ENCODE measurements around the gene L1TD1. TPM values are rescaled to one million over a fixed set of nuclear protein-coding genes. Genes with fewer than 3 reads are reported as not detected.

L1TD1 gene
- polyA plus RNA-seq, 1 donor (not counting 4 experiments of a cell fraction or from before 2014, with no cell fraction given) = 0.24 TPM

DNA sequence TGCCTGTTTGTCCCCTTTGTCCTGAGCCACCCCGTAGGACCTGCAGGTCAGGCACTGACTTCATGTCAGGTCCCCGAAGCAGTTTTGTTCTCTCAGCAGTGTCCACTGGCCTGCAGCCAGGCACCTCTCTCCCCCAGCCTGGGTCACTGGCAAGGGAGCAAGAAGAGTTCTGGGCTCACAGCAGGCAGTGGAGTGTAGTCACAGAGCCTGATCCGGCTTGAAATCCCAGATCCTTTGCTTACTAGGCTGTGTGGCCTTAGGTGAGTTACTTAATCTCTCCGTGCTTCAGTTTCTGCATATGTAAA lies 34.2 kb downstream of the L1TD1 start:
- Histone ChIP-seq H3K27ac (ENCODE audit: control insufficient read depth, insufficient read depth, low read length) (no peak overlapping the region), H3K79me2 (ENCODE audit: control insufficient read depth, insufficient read depth, low read length) (no peaks in the 10 kb centered on the region), H3K4me2 (ENCODE audit: control insufficient read depth, extremely low read depth, insufficient read depth, low read depth, low read length) (no peak overlapping the region), H3K27me3 (ENCODE audit: control insufficient read depth, extremely low read depth, insufficient read depth, low read length) (no peaks in the 10 kb centered on the region), H3K9ac (ENCODE audit: control insufficient read depth, extremely low read depth, insufficient read depth, low read length) (no peak overlapping the region), H3K36me3 (ENCODE audit: control insufficient read depth in 2 of 2, extremely low read depth in 1 of 2, insufficient read depth in 2 of 2, low read length in 2 of 2) (no peaks in the 10 kb centered on the region), H3K9me3 (ENCODE audit: control insufficient read depth, low read depth, low read length) (no peaks in the 10 kb centered on the region), H2AFZ (ENCODE audit: control insufficient read depth, low read length) (no peak overlapping the region), H3K4me3 (ENCODE audit: control insufficient read depth in 2 of 3, extremely low read depth in 1 of 3, insufficient read depth in 2 of 3, low read depth in 1 of 3, low read length in 3 of 3) (no peak overlapping the region), H3K4me1 (ENCODE audit: control insufficient read depth, extremely low read depth, insufficient read depth, low read length) (peaks cover 36% of the 10 kb centered on the region), H3K9me1 (ENCODE audit: control insufficient read depth, extremely low read depth, insufficient read depth, low read length) (no peaks in the 10 kb centered on the region), H4K20me1 (ENCODE audit: control insufficient read depth, extremely low read depth, insufficient read depth, low read length) (no peaks in the 10 kb centered on the region)
- TF ChIP-seq CTCF (optimal IDR thresholded peaks at IDR 0.05 in 1 of 3, IDR thresholded peaks at IDR 0.05 in 1 of 3, conservative IDR thresholded peaks at IDR 0.05 in 1 of 3; ENCODE audit: extremely low read depth in 1 of 3, insufficient read depth in 2 of 3, low read length in 3 of 3) (no peak), EZH2 (IDR thresholded peaks at IDR 0.05; ENCODE audit: low read length) (no peak)
- DNase-seq (ENCODE audit: low read depth, low spot score) (no peak), FAIRE-seq (no peak)
- dilution Hi-C loops (cut with MboI; ENCODE audit: extremely low pct_ligation_motif_present, low sequenced_read_pairs) = no loop called here

- FAIRE-seq (no peak), DNase-seq (ENCODE audit: low read depth, low spot score) (no peak)
- no peaks in the 10 kb centered on the region for H3K27me3 ChIP-seq (ENCODE audit: control insufficient read depth, extremely low read depth, insufficient read depth, low read length)
- no peaks in the 10 kb centered on the region for H3K36me3 ChIP-seq (ENCODE audit: control insufficient read depth in 2 of 2, extremely low read depth in 1 of 2, insufficient read depth in 2 of 2, low read length in 2 of 2)
- no peak overlapping the region for H3K4me3 ChIP-seq (ENCODE audit: control insufficient read depth in 2 of 3, extremely low read depth in 1 of 3, insufficient read depth in 2 of 3, low read depth in 1 of 3, low read length in 3 of 3)
- H3K79me2 ChIP-seq (ENCODE audit: control insufficient read depth, insufficient read depth, low read length) = no peaks in the 10 kb centered on the region
- dilution Hi-C loops (cut with MboI; ENCODE audit: extremely low pct_ligation_motif_present, low sequenced_read_pairs) = no loop called here
- no peaks in the 10 kb centered on the region for H4K20me1 ChIP-seq (ENCODE audit: control insufficient read depth, extremely low read depth, insufficient read depth, low read length)
- peaks cover 42% of the 10 kb centered on the region for H3K4me1 ChIP-seq (ENCODE audit: control insufficient read depth, extremely low read depth, insufficient read depth, low read length)
- H3K4me2 ChIP-seq (ENCODE audit: control insufficient read depth, extremely low read depth, insufficient read depth, low read depth, low read length) = peak overlapping the region; percentile 22
- H3K9me1 ChIP-seq (ENCODE audit: control insufficient read depth, extremely low read depth, insufficient read depth, low read length) = no peaks in the 10 kb centered on the region
- TF ChIP-seq CTCF (optimal IDR thresholded peaks at IDR 0.05 in 1 of 3, IDR thresholded peaks at IDR 0.05 in 1 of 3, conservative IDR thresholded peaks at IDR 0.05 in 1 of 3; ENCODE audit: extremely low read depth in 1 of 3, insufficient read depth in 2 of 3, low read length in 3 of 3) = no peak
- TF ChIP-seq EZH2 (IDR thresholded peaks at IDR 0.05; ENCODE audit: low read length) = no peak
- H2AFZ ChIP-seq (ENCODE audit: control insufficient read depth, low read length) = no peak overlapping the region
- no peaks in the 10 kb centered on the region for H3K9me3 ChIP-seq (ENCODE audit: control insufficient read depth, low read depth, low read length)
- no peak overlapping the region for H3K27ac ChIP-seq (ENCODE audit: control insufficient read depth, insufficient read depth, low read length)
- H3K9ac ChIP-seq (ENCODE audit: control insufficient read depth, extremely low read depth, insufficient read depth, low read length) = no peak overlapping the region
Observed at GRCh38 chr1:62229468-62229867, 34.8 kb downstream of the L1TD1 start.

All from keratinocyte (primary cell).